GM21737 (cell line): ENCODE data around the gene LMTK2.

Source experiments
- ATAC-seq: cut with Tn5 transposase; IDR thresholded peaks from one replicate; pipeline ENCODE4 v1.9.1; 2021; ENCODE audit warnings: mild to moderate bottlenecking, moderate library complexity; ENCODE audit not compliant: unreplicated experiment

The LMTK2 gene

GRCh38 chr7:98174334-98175259, 67.9 kb downstream of the LMTK2 start:
- ATAC-seq: no peak

GRCh38 chr7:98175260-98175940, 68.7 kb downstream of the LMTK2 start:
- ATAC-seq: no peak

DNA sequence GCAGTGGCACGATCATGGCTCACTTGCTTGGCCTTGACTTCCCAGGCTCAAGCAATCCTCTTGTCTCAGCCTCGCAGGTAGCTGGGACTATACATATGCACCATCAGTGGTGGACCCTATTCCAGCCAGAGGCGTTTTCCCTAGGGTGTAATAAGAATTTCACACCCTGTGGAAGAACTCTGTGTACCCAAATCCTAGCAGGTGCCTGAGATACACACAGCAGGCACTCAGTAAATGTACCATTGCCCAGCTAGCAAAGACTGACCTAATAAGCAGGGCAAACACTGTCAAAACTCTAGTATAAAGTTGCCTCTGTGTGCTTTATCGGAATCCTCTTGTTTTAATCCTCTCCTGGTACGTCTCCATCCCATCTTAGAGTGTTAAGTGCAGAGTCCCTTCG, 70.9 kb downstream of the LMTK2 start:
- no peak for ATAC-seq

DNA sequence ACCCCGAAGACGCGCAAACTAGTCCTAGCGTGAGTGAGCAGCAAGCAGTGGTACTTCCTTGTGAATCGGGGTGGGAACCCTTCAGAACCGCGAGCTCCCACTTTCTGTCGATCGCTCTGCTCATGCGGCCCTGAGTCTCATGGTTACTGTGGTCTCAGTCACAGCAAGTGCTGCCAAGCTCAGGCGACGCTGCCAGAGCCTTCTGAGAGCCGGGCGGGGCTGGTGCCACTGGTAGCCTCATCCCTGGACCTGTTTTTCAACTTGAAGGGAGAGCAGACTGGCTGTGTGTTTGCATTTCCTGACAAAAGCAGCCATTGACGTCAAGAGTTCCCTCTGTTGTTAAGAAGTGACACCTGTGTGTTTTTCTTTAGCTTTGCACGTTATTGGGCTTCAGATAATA, 71.7 kb downstream of the LMTK2 start:
- no peak for ATAC-seq

DNA sequence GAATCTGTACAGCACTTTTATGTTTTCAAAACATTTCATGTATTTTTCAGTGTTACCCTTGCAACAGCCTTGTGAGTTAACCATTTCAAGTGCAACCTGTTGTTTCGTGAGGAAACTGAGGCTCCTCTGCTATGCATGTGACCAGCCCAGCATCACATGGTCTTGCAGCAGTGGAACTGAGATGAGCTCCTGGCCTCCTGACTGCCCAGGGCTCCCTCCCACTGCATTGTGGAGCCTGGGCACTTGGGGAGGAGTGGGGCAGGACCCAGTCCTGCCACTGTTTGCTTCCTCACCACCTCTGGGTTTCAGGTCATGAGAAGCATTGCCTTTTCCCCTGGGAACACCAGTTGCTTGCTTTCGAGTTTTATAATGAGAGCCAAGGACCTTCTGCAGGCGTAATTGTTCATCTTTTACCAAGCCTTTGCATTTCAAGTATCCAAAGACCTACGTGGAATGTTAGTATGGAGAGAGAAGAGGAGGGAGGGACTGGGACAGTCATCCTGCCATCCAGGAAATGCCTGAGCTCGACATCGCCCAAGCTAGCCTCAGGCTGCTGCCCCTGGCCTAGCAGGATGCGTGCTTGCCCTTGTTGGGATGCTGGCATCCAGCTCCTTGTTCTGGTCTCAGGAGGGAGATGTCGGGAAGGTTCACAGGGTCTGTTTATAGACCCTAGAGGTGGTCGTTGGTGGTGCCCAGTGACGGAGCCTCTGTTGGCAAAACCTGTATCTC, 72.3 kb downstream of the LMTK2 start:
- ATAC-seq: no peak

- no peak for ATAC-seq
These were observed 74.1 kb downstream of the LMTK2 start for GRCh38 chr7:98180751-98181150.

DNA sequence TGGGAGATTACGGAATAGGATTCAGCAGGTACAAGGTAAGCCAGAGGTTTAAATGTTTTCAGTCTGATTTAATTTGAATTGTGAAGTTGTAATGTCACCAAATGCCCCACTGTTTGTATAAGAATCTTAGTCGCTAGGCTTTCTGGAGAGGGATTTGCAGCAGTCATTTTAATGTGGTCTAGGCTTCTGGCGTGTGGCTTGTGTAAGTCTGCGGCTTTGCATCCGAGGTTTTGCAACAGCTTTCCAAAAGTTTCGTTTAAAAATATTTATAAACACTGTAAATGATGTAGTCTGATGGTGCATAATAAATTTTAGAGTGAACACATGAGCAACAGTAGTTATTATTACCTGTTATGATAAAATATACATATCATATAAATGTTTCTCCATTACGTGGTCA, 78.4 kb downstream of the LMTK2 start:
- no peak for ATAC-seq

GRCh38 chr7:98186452-98187137, 79.9 kb downstream of the LMTK2 start:
- ATAC-seq: no peak

- no peak for ATAC-seq
These were observed 80.5 kb downstream of the LMTK2 start for GRCh38 chr7:98187138-98187502.

- no peak for ATAC-seq
These were observed 82.9 kb downstream of the LMTK2 start for GRCh38 chr7:98189559-98189958.

GRCh38 chr7:98191668-98192431, 85.2 kb downstream of the LMTK2 start:
- no peak for ATAC-seq

- ATAC-seq: no peak
These were observed 86.3 kb downstream of the LMTK2 start for GRCh38 chr7:98192781-98193457.

GRCh38 chr7:98193474-98194180, 87.0 kb downstream of the LMTK2 start:
- ATAC-seq: no peak

DNA sequence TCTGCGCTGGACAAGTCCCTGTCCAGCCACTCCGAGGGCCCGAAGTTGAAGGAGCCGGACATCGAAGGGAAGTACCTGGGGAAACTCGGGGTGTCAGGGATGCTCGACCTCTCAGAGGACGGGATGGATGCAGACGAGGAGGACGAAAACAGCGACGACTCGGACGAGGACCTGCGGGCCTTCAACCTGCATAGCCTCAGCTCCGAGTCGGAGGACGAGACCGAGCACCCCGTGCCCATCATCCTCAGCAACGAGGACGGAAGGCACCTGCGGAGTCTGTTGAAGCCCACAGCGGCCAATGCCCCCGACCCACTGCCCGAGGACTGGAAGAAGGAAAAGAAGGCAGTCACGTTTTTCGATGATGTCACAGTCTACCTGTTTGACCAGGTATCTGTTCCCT, 87.5 kb downstream of the LMTK2 start:
- ATAC-seq: no peak

- no peak for ATAC-seq
These were observed 88.2 kb downstream of the LMTK2 start for GRCh38 chr7:98194672-98195457.

DNA sequence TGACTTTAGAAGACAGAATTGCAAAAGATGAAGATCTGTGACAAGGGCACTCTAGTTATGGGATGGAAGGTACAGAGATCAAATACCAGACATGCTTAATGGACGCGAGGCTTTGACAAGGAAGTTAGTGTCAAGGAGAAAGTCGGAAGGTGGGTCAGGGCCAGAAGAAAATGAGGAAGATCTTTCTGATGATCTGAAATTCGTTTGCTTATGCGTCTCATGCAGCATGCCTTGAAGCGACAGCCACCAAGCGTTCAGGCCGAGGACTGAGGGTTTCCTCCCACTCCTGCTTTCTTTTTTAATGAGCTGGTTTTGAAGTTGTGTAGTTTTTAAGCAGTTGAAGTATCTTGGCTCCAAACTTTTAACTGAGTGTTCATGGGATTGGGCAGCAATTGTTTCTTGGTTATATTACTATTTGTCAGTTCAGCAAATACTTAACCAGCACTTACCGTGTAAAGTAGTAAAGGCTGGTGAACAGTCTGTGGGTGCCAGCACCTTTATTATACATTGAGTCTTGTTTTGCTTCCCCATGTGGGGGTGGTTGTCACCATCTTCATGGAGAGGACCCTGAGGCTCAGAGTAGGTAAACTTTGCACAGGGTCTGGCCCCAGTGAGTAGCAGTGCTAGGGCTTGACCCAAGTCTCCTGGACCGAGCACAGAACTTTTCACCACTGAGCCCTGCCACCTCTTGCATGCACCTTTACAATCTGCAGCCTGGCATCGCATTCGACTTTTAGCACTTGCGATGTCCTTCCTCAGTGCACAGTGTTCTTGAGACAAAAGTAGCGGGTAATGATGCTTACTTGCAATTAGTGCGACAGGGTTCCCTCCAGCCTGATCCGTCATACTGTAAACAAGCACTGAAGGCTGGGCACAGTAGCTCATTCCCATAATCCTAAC, 90.3 kb downstream of the LMTK2 start:
- ATAC-seq: no peak

GRCh38 chr7:98199131-98199530, 92.5 kb downstream of the LMTK2 start:
- no peak for ATAC-seq
